ENCODE results near the gene CABP4.

CABP4 gene

GRCh38 chr11:67496113-67496512 lies 41.0 kb downstream of the CABP4 start:
- no peak for DNase-seq (ENCODE audit: low read depth, low spot score)

- DNase-seq (ENCODE audit: low read depth, low spot score), result no peak
Measured at GRCh38 chr11:67497656-67498291, 42.6 kb downstream of the CABP4 start.

GRCh38 chr11:67498544-67498972 lies 43.4 kb downstream of the CABP4 start:
- no peak for DNase-seq (ENCODE audit: low read depth, low spot score)

- no peak for DNase-seq (ENCODE audit: low read depth, low spot score)
Measured at GRCh38 chr11:67499808-67500483, 44.8 kb downstream of the CABP4 start.

GRCh38 chr11:67500484-67500821 lies 45.3 kb downstream of the CABP4 start:
- no peak for DNase-seq (ENCODE audit: low read depth, low spot score)

GRCh38 chr11:67500831-67501715 lies 45.9 kb downstream of the CABP4 start:
- no peak for DNase-seq (ENCODE audit: low read depth, low spot score)

GRCh38 chr11:67501854-67502253 lies 46.7 kb downstream of the CABP4 start:
- DNase-seq (ENCODE audit: low read depth, low spot score), result no peak

- no peak for DNase-seq (ENCODE audit: low read depth, low spot score)
Measured at GRCh38 chr11:67502328-67502979, 47.3 kb downstream of the CABP4 start.

- no peak for DNase-seq (ENCODE audit: low read depth, low spot score)
Measured at GRCh38 chr11:67503119-67504004, 48.2 kb downstream of the CABP4 start.

- no peak for DNase-seq (ENCODE audit: low read depth, low spot score)
Measured at GRCh38 chr11:67504005-67504949, 49.1 kb downstream of the CABP4 start.

GRCh38 chr11:67504950-67505581 lies 49.9 kb downstream of the CABP4 start, which contains the start of gene PITPNM1:
Gene PITPNM1, minus strand, starts transcription at chr11:67505363. Its CDS starts 1,183 bp downstream, at chr11:67504180.
- DNase-seq (ENCODE audit: low read depth, low spot score), result no peak

GRCh38 chr11:67505605-67506396 lies 50.6 kb downstream of the CABP4 start:
- DNase-seq (ENCODE audit: low read depth, low spot score), result peak; percentile 57

GRCh38 chr11:67506426-67507051 lies 51.4 kb downstream of the CABP4 start:
- DNase-seq (ENCODE audit: low read depth, low spot score), result no peak

- no peak for DNase-seq (ENCODE audit: low read depth, low spot score)
Measured at GRCh38 chr11:67507242-67507863, 52.2 kb downstream of the CABP4 start.

GRCh38 chr11:67507864-67508485 lies 52.8 kb downstream of the CABP4 start, which contains the start of gene CDK2AP2:
Gene CDK2AP2, minus strand, starts transcription at chr11:67508162. Its CDS starts 80 bp downstream, at chr11:67508082.
- DNase-seq (ENCODE audit: low read depth, low spot score), result peak; percentile 97

GRCh38 chr11:67508486-67509121 lies 53.5 kb downstream of the CABP4 start:
- DNase-seq (ENCODE audit: low read depth, low spot score), result peak; percentile 88

- DNase-seq (ENCODE audit: low read depth, low spot score), result no peak
Measured at GRCh38 chr11:67510023-67510345, 54.8 kb downstream of the CABP4 start.

Measured in smooth muscle cell of the brain vasculature (primary cell).